ENCODE results near the gene OR4S2.

OR4S2 gene, protein sequence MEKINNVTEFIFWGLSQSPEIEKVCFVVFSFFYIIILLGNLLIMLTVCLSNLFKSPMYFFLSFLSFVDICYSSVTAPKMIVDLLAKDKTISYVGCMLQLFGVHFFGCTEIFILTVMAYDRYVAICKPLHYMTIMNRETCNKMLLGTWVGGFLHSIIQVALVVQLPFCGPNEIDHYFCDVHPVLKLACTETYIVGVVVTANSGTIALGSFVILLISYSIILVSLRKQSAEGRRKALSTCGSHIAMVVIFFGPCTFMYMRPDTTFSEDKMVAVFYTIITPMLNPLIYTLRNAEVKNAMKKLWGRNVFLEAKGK

DNA sequence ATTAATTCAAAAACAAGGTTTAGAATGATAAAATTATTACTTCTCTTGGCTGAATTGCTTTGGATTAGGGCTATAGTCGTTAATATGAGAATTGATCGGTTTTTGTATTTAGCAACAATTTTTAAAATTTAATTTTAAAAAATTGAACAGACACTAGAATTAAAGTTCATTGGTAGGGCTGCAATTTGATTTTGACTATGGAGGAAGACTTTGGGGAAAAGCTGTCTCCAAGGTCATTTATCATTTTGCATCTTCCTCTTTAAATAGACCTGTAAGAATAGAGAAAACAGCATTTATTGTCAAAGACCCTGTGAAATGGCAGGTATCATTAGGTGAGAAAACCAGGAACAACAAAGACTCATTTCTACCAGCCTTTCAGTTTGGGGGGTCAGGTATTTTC is at the start of gene OR4S2:
Gene OR4S2, plus strand, starts transcription at position 301 of the 400 bp plus-strand sequence. CDS start 2,577 bp downstream, outside the sequence.
- DNase-seq = no peak

DNA sequence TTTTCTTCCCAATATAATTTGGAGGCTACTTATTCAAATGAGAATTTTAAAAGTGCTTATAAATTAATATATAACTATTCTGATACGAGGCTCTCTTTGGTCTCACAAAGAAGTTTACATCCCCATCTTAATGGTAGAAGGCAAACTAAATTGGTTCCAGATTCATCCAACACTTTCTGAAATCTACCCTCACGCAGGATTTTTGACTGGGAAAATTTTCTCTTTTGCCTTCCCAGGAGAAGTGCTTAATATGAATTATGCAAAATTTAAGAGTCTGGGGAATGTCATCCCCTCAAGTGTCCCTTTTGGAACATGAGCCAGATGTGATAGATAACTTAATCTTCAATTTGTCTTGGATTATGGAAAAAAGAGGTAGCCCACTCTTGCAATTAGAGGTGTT is 40.6 kb upstream of the OR4S2 start, which contains the start of gene OR4C11:
Gene OR4C11, minus strand, starts transcription at position 101 of the 400 bp plus-strand sequence. CDS start 3,272 bp downstream, outside the sequence.
- no peak for DNase-seq

DNA sequence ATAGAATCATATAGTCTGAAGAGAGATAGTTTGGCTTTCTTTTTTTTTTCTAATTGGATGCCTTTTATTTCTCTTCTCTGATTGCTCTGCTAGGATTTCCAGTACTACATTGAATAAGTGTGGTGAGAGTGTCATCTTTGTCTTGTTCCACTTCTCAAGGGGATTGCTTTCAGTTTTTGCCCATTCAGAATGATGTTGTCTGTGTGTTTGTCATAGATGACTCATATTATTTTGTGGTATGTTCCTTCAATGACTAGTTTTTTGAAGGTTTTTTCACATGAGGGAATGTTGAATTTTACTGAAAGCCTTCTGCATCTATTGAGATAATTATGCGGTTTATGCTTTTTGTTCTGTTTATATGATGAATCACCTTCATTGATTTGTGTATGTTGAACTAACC is 23.6 kb upstream of the OR4S2 start:
- no peak for DNase-seq

DNA sequence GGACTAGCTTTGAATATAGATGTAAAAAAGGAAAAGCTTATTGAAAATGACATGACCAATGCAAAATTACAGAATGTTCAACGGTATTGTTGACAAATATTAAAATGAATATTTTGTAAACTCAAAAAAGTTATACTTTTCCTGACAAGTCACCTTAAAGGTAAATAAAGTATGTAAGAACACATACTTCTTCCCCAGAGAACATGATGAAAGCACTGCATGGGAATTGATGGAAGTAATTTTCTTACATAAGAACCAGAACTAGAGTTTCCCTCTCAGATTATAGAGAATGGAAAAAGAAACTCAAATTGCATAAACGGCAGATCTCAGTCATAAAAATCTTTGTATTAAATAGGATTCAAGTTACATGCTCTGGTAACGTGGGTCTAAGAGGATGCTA is 13.3 kb upstream of the OR4S2 start, which contains the start of gene OR4P4:
Gene OR4P4, plus strand, starts transcription at position 301 of the 400 bp plus-strand sequence.
- DNase-seq = no peak

DNA sequence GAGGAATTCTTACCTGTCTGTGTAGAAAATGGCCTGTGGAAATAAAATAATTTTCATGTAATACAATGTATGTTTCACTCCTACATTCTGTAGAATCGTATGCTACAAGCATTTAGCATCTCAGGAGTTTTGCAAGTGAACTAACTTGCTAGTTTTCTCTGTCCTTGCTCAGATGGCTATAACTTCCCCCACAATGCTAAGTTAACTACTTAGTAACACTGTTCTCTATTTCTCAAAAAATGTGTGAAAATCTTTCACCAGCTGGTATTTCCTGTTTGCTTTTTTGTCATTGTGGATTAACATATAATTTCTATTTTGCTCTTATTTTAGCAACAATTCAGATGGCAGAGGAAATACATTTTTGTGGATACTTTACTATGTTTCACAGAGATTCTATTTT is 4.4 kb downstream of the OR4S2 start:
- DNase-seq = no peak

DNA sequence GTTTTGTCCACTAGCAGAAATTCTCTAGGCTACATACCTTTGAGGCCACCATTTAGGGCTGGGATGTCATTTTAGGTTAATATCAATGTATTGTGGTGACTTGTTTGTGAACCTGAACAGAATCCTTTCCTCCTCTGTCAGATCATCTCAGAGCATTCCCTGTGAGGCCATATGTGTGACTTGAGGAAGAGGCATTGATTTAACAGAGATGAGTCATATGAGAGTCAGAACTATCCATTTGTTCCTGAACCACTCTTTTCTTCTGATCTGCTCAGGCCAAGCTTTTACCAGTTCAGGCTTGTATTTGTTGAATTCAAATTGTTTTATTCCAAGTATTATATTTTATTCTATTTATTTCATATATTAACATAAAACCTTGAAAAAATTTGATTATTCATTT is 7.0 kb downstream of the OR4S2 start:
- no peak for DNase-seq

DNA sequence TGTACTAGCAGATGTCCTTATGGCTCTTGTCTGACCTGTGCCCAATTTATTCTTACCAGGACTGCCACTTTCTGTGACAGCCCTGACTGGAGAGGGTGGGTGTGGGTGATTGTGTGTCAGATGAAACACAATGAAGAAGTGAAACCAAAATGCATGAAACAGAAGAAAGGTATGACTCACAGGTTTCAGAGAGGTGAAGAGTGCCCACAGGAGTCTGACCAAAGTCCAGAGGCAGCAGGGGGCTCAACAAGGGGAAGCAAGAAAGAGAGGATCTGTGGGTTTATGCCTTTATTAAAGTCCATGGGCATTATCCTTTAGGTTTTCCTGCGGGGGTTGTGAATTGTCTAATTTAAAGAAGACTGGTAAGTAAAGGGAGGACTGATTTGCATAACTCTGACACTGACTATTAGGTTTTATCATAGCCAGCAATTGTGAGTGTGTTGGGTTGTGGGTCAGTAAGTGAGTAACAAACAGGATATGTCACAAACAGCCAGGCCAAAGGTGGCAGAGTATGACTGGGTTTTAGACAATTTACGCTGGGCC is 10.0 kb downstream of the OR4S2 start:
- no peak for DNase-seq

DNA sequence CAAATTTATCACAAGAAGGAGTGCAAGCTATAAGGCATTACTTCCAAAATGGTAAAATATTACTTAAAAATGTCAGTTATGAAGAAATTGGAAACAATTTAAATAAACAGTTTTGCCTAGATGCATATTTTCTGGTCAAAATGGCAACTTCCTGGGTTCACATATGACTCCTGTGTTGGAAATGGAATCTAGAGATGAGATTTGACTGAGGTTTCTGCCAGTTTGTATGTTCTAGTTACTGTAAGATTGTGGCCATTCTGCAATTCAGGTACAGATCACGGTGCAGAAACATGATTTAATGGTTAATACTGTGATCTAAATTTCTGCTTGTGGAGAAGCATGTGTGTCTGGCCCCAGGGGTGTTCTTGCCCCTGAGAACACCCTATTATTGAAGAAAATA is 10.5 kb downstream of the OR4S2 start:
- no peak for DNase-seq

DNA sequence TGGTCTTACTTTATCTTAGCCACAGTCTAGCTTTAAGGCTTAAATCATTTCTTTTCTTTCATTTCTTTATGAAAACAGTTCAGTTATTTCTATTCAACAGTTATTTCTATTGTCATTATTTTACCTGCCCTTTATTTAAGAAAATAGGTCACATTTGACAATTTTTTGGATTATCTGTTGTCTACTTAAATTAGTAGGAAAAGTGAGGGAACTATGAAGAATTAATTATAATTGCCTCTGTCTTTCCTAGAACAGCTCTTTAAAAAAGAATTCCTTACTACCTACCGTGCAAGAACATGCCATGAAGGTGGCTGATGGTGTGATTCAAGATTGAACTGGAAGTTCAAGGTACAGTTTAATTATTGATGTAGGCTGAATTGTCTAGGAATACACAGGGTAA is 13.8 kb downstream of the OR4S2 start, which contains the start of gene OR4C6:
Gene OR4C6, plus strand, starts transcription at position 301 of the 400 bp plus-strand sequence. CDS start 2,966 bp downstream, outside the sequence.
- DNase-seq = no peak

DNA sequence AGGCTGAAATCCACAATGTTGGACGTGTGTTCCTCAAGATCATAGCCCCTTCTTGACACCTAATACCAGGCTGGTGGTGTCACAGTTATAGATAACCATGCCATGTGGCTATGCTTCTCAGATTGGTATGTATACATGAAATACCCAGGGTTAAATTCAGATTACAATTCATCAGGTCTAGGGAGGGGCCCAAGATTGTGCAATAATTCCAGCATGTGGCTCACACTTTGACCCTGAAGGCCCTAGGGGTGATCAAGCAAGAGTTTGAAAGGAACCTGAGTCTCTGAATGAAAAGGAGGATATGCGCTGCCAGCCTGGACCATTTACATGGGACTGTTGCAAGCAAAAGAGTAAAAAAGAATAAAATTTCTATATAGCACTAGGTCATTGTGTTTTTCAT is 21.2 kb downstream of the OR4S2 start:
- DNase-seq = no peak

DNA sequence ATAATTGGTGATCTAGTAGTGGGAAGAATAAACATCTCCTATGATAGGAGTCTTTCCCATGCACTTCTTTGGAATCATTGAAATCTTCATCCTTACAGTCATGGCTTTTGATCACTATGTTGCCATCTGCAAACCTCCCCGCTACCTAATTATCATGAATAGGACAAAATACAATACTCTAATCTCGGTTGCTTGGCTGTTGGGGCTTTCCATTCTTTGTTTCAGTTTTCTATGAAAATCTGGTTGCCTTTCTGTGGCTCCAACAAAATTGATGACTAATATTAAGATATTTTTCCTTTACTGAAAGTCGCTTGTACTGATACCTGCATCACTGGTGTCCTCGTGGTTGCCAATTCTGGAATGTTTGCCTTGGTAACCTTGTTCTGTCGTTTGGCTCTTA is 25.7 kb downstream of the OR4S2 start:
- DNase-seq = no peak

DNA sequence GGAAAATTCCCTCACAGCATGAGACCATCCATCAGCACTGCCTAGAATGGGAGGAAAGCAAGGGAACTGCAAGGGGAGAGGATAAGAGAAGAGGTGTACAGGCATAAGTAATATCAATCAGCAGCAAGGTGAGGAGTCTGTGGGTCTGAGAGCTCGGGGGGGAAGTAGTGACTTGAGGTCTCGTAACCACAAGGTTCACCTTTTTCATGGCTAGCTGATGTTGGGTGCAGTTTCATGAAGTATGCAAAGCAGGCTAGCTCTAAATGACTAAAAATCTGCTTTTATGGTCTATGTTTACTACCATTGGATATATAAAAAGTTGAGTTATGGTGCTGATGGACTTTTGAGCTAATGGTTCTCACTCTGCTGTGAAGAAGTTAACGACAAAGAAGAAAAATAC is 49.7 kb downstream of the OR4S2 start:
- DNase-seq = no peak

DNA sequence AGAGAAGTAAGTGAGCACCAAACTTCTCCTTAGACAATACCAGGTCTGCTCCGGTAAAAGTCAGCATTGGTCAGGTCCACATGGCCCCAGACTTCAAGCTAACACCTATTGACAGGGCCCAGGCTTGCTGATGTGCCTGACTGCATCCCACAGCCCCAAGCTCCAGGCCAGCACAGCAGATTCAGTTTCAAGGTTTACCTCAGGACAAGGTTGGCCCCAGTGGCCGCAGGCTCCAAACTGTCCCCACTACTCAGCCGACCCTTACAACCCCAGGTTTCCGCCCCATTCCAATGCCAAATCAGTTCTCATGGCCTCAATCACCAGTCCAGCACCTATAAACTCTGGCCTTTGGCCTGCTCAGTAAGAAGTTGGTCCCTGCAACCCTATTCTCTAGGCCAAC is 53.3 kb downstream of the OR4S2 start:
- DNase-seq = no peak

Data from SHP77 (cell line).